Activated CD8-positive, alpha-beta T cell treated with anti-CD3 and anti-CD28 coated beads for 36 hours (primary cell): ENCODE measurements around the gene CERS6. TPM values are rescaled to one million over a fixed set of nuclear protein-coding genes. Genes with fewer than 3 reads are reported as not detected.

Source experiments
- ATAC-seq: fragments of 200-7000 bp; cut with Tn5 transposase; one replicate; pipeline ENCODE4 v1.10.0; 2021; ENCODE audit warnings: mild to moderate bottlenecking, moderate library complexity
- CTCF ChIA-PET: fragments of 350-600 bp; sonication (Branson Sonifier 250); formaldehyde crosslinking; loops from one replicate; lab custom pipeline; 2021; ENCODE audit warnings: antibody characterized with exemption; lab: Charles Lee
- POLR2A ChIA-PET: fragments of 350-600 bp; sonication (Branson Sonifier 250); formaldehyde crosslinking; loops from one replicate; lab custom pipeline; 2021; ENCODE audit warnings: antibody characterized with exemption; lab: Charles Lee
- DNase-seq: peaks from one replicate; pipeline ENCODE4 v3.0.0-alpha.2; 2020
- H3K27ac Mint-ChIP-seq: one replicate; pipeline ENCODE4 v1.8.0; 2021; ENCODE audit warnings: mild to moderate bottlenecking, mixed read lengths
- H3K27me3 Mint-ChIP-seq: one replicate; pipeline ENCODE4 v1.8.0; 2021; ENCODE audit warnings: mixed read lengths
- H3K36me3 Mint-ChIP-seq: one replicate; pipeline ENCODE4 v1.8.0; 2021; ENCODE audit warnings: low read depth, mixed read lengths
- H3K4me1 Mint-ChIP-seq: one replicate; pipeline ENCODE4 v1.8.0; 2021; ENCODE audit warnings: low read depth, mixed read lengths
- H3K4me3 Mint-ChIP-seq: one replicate; pipeline ENCODE4 v1.8.0; 2021; ENCODE audit warnings: mild to moderate bottlenecking, moderate library complexity, mixed read lengths
- H3K9me3 Mint-ChIP-seq: one replicate; pipeline ENCODE4 v1.8.0; 2021; ENCODE audit warnings: mixed read lengths
- intact Hi-C: fragments of 100-400 bp; cut with micrococcal nuclease; formaldehyde crosslinking; loops from one replicate; pipeline ENCODE4 v1.10.0; 2022
- total RNA-seq, 2 experiments: library from RNA; stranded (reverse); gene quantifications; one replicate each; pipeline ENCODE4 v1.2.3, GENCODE V29; 2021
- TF ChIP-seq, protein P1 (sequence below): fragments of 200-600 bp; IDR thresholded peaks from one replicate; pipeline ENCODE4 v1.8.0; 2022; ENCODE audit warnings: antibody characterized with exemption, mild to moderate bottlenecking

CERS6 gene
- total RNA-seq, 2 experiments from 2014 or later: 15.4 to 16.1 TPM

DNA sequence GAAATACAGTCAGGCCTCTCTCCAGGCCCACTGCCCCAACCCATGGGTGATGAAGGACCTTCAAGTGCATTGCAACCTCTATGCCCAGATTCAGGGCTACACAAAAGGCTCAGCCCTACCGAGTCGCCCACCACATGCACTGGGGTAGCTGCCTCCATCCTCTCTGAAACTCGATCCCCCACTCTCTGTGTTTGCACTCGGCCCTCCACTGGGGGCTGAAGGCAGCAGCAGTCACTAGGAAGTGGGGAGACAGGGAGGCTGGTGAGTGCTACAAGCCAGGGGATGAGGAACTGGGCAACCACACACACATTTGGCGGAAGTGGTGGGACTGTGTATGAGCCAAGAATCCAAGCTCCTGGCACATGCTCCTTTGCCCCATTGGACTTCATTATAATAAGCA lies 94.6 kb downstream of the CERS6 start:
- ChIA-PET POLR2A (no interaction called here), CTCF (no interaction called here)
- DNase-seq: no peak
- Mint-ChIP-seq H3K36me3 (peaks cover 22% of the 10 kb centered on the region), H3K9me3 (peaks cover 1% of the 10 kb centered on the region), H3K27me3 (no peaks in the 10 kb centered on the region), H3K27ac (no peak overlapping the region), H3K4me3 (no peak overlapping the region), H3K4me1 (peaks cover 24% of the 10 kb centered on the region)
- no peak for ATAC-seq
- TF ChIP-seq, protein P1, sequence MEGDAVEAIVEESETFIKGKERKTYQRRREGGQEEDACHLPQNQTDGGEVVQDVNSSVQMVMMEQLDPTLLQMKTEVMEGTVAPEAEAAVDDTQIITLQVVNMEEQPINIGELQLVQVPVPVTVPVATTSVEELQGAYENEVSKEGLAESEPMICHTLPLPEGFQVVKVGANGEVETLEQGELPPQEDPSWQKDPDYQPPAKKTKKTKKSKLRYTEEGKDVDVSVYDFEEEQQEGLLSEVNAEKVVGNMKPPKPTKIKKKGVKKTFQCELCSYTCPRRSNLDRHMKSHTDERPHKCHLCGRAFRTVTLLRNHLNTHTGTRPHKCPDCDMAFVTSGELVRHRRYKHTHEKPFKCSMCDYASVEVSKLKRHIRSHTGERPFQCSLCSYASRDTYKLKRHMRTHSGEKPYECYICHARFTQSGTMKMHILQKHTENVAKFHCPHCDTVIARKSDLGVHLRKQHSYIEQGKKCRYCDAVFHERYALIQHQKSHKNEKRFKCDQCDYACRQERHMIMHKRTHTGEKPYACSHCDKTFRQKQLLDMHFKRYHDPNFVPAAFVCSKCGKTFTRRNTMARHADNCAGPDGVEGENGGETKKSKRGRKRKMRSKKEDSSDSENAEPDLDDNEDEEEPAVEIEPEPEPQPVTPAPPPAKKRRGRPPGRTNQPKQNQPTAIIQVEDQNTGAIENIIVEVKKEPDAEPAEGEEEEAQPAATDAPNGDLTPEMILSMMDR: no peak
- intact Hi-C loops: no loop called here

DNA sequence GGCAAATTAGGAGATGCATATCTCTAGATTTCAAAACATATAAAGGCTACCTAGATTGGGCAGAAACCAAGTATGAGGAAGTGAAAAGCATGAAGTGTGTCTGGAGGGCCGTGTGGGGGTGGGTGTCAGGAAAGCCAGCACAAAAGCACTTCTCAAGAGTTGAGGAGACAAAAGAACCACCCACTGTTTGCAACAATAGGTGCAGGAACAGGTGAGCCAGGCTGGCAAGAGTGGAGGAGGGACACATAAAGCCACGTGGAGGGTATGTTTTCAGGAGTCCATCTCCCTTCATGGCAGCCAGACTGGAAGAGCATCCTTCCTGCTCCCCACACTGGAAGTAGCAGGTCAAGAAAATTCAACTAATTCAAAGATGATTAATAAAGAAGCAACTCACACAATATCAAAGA lies 96.4 kb downstream of the CERS6 start:
- ATAC-seq (peak; percentile 17), DNase-seq (peak; percentile 8)
- POLR2A ChIA-PET: no interaction called here
- Mint-ChIP-seq H3K36me3 (peaks cover 21% of the 10 kb centered on the region), H3K4me3 (no peak overlapping the region), H3K27ac (no peak overlapping the region), H3K27me3 (no peaks in the 10 kb centered on the region), H3K9me3 (peaks cover 1% of the 10 kb centered on the region), H3K4me1 (peaks cover 22% of the 10 kb centered on the region)
- intact Hi-C loops: no loop called here
- TF ChIP-seq, protein P1: no peak
- CTCF ChIA-PET: no interaction called here

DNA sequence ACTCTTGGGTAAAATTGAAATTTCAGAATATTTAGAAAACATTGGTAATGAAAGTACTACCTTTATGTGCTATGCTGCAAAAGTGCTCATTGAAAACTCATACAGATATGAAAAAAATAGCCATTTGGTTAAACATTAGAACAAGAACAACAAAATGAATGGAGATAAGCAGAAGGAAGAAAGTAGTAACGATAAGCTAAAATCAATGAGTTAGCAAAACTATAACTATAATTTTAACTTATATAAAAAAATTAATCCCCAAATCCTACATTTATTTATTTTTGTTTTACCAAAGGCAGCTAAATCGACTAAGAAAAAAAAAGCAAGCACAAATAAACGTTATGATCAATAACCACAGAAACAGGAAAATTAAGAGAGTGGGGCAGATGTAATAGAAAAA lies 99.2 kb downstream of the CERS6 start:
- Mint-ChIP-seq H3K9me3 (peaks cover 6% of the 10 kb centered on the region), H3K27ac (no peak overlapping the region), H3K4me3 (no peak overlapping the region), H3K4me1 (peaks cover 27% of the 10 kb centered on the region), H3K27me3 (no peaks in the 10 kb centered on the region), H3K36me3 (peaks cover 15% of the 10 kb centered on the region)
- TF ChIP-seq, protein P1: no peak
- ChIA-PET CTCF (interaction anchor here (0.9 kb wide), 1 partner anchor 208 kb away, joined by 3 read pairs; no protein-coding TSS in a partner anchor), POLR2A (interaction anchor here (0.5 kb wide), 1 partner anchor 153 kb away, joined by 3 read pairs; no protein-coding TSS in a partner anchor)
- ATAC-seq (no peak), DNase-seq (no peak)
- intact Hi-C loops: no loop called here

DNA sequence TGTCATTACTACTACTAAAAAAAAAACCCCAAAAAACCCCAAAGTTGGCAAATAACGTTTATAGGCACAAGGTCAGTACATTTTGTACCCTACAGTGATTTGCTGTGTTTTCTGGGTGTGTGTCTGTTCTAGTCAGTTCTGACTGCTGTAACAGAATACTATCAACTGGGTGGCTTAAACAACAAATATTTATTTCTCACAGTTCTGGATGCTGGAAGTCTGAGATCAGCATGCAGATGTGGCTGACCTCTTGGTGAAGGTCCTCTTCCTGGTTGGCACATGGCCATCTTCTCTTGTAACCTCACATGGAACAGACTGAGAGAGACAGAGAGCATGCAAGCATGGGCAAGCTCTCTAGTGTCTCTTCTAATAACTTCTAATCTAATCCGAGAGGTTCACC lies 103.1 kb downstream of the CERS6 start:
- Mint-ChIP-seq H3K4me1 (peaks cover 21% of the 10 kb centered on the region), H3K9me3 (peaks cover 6% of the 10 kb centered on the region), H3K27ac (no peak overlapping the region), H3K4me3 (no peak overlapping the region), H3K36me3 (peaks cover 39% of the 10 kb centered on the region), H3K27me3 (no peaks in the 10 kb centered on the region)
- no peak for DNase-seq
- CTCF ChIA-PET: no interaction called here
- POLR2A ChIA-PET: no interaction called here
- ATAC-seq: no peak
- intact Hi-C loops: no loop called here
- TF ChIP-seq, protein P1: no peak

DNA sequence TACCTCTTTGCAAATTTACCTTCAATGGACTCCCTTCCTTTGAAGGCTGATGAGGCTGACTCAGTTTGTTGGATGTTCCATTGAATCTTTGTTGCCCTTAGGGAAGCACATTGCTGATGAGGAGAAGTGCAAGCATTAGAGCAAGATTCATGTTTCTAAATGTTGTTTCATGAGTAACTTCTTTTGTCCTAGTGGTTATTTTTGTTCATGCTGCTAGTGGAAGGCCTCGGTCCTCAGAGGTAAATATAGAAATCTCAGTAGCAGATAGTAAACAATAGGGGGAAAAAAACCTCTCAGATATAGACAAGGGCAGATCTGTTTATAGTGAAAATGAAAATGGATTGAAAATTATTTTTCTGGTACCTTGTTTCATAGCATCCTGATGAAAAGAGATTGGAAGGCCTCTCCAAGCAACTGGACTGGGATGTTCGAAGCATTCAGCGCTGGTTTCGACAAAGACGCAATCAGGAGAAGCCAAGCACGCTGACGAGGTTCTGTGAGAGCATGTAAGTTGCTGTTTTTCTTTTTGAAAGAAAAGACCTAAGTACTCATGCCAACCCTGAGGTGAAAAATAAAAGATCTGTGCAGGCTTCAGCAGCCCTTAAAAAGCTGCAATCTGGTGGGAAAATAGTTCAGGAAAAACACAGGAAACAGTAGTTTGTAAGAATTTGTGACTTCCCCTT lies 104.9 kb downstream of the CERS6 start:
- Mint-ChIP-seq H3K9me3 (peaks cover 6% of the 10 kb centered on the region), H3K27me3 (no peaks in the 10 kb centered on the region), H3K4me3 (no peak overlapping the region), H3K27ac (no peak overlapping the region), H3K36me3 (peaks cover 44% of the 10 kb centered on the region), H3K4me1 (peaks cover 30% of the 10 kb centered on the region)
- DNase-seq (no peak), ATAC-seq (no peak)
- POLR2A ChIA-PET: no interaction called here
- TF ChIP-seq, protein P1: no peak
- CTCF ChIA-PET: no interaction called here
- intact Hi-C loops: no loop called here
